GM13977 (cell line): ENCODE results near the gene KRT15.

Experiments used
- DNase-seq: peaks from one replicate; pipeline ENCODE4 v3.0.0; 2012; ENCODE audit warnings: low spot score
- in situ Hi-C: fragments of 300-500 bp; cut with MboI; formaldehyde crosslinking; loops from one replicate; pipeline ENCODE4 v1.12.0; 2022; ENCODE audit warnings: low sequenced_read_pairs, low pct_unique_long_range_greater_than_20kb, mixed read lengths, inconsistent platforms; ENCODE audit not compliant: unreplicated experiment
- TF ChIP-seq, protein P1 (sequence below): IDR thresholded peaks from 2 replicates; pipeline ENCODE4 v1.5.1; 2012; ENCODE audit warnings: mild to moderate bottlenecking, control low read depth; ENCODE audit not compliant: insufficient read depth; ENCODE audit errors: extremely low read depth, missing control alignments

The KRT15 gene

DNA sequence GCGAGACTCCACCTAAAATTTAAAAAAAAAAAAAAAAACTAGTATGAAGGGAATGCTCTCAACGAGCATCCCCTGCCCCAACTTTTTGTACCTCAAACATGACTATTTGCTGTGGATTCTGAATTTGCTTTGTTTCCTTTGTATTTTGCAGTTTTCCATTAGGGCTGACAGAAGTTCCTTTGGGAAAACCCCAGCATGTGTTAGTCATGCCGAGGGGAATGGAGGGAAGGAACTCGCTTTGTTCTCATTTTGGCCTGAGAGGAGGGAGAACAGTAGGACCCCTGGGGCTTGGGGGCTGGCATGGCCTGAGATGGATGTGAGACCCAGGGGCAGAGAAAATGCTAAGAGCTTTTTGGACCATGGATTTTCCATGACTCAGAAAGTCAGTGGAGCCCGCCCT lies 32.7 kb upstream of the KRT15 start:
- no peak for DNase-seq
- TF ChIP-seq, protein P1, sequence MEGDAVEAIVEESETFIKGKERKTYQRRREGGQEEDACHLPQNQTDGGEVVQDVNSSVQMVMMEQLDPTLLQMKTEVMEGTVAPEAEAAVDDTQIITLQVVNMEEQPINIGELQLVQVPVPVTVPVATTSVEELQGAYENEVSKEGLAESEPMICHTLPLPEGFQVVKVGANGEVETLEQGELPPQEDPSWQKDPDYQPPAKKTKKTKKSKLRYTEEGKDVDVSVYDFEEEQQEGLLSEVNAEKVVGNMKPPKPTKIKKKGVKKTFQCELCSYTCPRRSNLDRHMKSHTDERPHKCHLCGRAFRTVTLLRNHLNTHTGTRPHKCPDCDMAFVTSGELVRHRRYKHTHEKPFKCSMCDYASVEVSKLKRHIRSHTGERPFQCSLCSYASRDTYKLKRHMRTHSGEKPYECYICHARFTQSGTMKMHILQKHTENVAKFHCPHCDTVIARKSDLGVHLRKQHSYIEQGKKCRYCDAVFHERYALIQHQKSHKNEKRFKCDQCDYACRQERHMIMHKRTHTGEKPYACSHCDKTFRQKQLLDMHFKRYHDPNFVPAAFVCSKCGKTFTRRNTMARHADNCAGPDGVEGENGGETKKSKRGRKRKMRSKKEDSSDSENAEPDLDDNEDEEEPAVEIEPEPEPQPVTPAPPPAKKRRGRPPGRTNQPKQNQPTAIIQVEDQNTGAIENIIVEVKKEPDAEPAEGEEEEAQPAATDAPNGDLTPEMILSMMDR = no peak

GRCh38 chr17:41549596-41550039 lies 30.9 kb upstream of the KRT15 start:
- in situ Hi-C loops = no loop called here
- TF ChIP-seq, protein P1 = no peak
- no peak for DNase-seq

More for the DNA sequence above, 32.7 kb upstream of the KRT15 start:
- in situ Hi-C loops = no loop called here

GRCh38 chr17:41548844-41549595 lies 30.3 kb upstream of the KRT15 start:
- DNase-seq = peak; percentile 82
- TF ChIP-seq, protein P1 = peak; percentile 96
- in situ Hi-C loops = no loop called here

GRCh38 chr17:41547921-41548843 lies 29.5 kb upstream of the KRT15 start:
- in situ Hi-C loops = no loop called here
- DNase-seq = no peak
- TF ChIP-seq, protein P1 = no peak

GRCh38 chr17:41547378-41547841 lies 28.7 kb upstream of the KRT15 start:
- TF ChIP-seq, protein P1 = no peak
- in situ Hi-C loops = no loop called here
- DNase-seq = no peak

DNA sequence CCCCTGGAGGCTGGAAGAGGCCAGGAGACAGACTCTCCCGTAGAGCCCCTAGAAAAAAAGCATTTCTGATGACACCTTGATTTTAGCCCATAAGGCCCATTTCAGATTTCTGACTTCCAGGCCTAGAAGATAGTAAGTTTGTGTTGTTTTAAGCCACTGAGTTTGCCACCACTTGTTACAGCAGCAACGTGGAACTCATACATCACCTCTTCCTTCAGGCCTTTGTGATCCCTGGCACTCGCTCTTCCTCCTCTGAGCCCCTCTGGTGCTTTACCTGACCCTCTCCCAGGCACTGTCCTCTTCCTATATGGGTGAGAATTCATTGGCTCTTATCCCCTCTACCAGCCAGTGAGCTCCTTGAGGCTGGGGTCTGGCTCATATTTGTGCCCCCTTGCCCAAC lies 28.1 kb upstream of the KRT15 start:
- in situ Hi-C loops = no loop called here
- DNase-seq = no peak
- TF ChIP-seq, protein P1 = no peak
